HG02642 (cell line): ENCODE results near the gene AGRN.
"Not testable (repeated sequence)": the region's sequence is repeated elsewhere in the genome, so short reads cannot be mapped to it uniquely, and the experiment has no call there.

Source experiments
- ATAC-seq: cut with Tn5 transposase; IDR thresholded peaks from one replicate; pipeline ENCODE4 v1.9.1; 2021; ENCODE audit warnings: mild to moderate bottlenecking; ENCODE audit not compliant: unreplicated experiment, poor library complexity

AGRN gene

GRCh38 chr1:1088029-1088800 lies 68.3 kb downstream of the AGRN start:
- no peak for ATAC-seq

- no peak for ATAC-seq
Observed at GRCh38 chr1:1088801-1089680, 69.1 kb downstream of the AGRN start.

GRCh38 chr1:1089731-1090423 lies 70.0 kb downstream of the AGRN start:
- no peak for ATAC-seq

DNA sequence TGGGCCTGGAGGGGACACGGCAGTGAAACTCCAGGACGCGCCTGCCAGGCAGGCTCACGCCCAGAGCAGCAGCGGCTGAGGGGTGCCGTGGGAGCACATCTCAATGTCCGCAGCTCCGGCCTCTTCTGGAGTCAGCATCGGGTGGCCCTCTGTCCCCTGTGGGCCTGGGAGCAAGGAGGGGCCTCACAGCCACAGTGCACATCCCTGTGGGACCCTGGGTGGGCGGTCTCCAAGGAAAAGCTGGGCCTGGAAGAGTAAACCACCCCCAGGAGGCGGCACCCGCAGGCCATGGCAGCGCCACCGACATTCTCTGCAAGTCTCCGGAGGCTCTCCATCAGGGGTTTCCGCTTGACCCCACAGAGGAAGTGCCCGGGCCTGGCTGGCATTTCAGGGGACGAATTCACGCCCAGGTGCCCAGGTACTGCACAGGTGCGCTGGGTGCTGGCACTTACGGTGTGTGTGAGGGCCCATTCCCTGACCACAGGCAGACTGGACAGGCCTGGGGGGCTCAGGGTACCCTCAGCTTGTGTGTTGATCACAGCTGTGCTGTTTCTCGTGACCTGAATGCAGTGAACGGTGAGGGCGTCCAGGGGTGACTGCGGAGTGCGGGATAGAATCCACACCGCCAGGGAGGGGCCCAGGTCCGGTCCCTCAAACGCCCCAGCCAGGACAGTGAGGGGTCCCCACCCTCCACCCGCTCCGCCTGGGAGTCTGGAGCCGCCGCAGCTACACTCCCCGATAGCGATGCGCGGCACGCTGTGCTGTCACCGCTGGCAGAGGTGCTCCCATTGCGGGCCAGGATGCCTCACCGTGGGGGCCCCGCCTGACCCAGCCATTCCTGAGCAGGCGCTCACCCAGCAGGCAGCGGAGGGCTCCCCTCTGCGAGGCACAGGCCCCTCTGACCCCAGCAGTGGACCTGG lies 70.8 kb downstream of the AGRN start:
- no peak for ATAC-seq

DNA sequence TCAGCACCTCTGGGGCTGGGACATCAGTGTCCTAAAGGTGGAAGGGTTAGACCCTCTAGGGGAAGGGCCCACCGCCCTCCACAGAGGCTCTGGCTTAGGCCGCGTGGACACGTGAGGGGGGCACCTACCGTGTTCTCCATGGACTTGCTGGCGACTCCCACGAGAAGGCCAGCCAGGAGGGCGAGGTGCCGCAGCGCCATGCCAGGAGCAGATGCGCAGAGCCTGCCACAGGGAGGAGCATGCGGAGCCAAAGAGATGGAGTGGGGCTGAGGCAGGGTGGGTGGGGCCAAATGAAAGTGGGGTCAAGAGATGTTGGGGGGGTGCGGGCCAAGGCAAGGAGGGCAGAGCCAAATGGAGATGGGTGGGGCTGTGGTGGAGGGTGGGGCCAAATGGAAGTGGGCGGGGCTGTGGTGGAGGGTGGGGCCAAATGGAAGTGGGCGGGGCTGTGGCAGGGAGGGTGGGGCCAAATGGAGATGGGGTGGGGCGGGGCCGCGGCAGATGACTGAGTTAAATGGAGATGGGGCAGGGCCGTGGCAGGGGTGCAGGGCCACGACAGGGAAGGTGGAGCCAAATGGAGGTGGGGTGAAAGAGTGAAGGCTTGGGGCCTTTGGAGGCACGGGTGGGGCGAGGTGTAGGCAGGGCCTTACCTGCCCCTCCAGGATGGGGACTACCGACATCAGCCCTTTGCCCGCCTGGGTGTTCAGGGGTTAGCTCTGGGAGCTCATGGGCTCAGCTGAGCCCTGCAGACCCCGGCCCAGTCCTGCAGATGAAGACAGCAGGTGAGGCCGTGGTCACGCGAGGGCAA lies 71.6 kb downstream of the AGRN start:
- ATAC-seq = no peak

DNA sequence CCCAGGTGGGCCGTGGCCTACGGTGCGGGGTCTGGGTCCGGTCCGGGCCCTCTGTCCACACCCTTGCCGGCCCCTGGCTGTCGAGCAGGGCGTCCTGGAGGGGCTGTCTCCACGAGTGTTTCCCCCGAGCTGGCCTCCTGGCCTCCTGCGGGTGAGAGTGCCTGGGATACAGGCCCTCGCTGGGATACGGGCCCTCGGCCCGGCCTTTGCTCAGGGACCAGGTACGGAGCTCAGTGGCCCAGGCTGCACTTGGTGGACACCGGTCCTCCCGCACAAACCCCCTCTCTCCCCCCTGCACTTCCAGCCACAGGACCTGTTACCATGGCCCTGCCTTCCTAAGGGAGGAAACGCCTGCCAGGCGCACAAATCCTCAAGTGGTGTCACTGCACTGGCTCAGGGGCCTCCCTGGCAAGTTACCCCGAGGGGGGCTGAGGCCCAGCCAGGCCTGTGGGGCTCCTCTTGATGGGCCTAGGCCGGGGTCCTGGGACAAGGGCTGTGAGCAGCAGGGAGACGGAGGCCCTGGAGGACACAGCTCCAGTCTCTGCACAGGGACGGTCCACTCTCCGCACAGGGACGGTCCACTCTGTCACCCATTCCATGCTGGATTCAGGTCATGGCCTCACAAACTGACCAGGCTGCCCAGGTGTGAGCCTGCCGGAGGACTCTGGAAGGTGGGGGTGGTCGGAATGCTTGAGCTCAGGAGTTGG lies 72.4 kb downstream of the AGRN start:
- no peak for ATAC-seq

- no peak for ATAC-seq
Observed at GRCh38 chr1:1092894-1093609, 73.1 kb downstream of the AGRN start.

- ATAC-seq = no peak
Observed at GRCh38 chr1:1093610-1093943, 73.7 kb downstream of the AGRN start.

GRCh38 chr1:1094981-1095380 lies 75.1 kb downstream of the AGRN start:
- no peak for ATAC-seq

DNA sequence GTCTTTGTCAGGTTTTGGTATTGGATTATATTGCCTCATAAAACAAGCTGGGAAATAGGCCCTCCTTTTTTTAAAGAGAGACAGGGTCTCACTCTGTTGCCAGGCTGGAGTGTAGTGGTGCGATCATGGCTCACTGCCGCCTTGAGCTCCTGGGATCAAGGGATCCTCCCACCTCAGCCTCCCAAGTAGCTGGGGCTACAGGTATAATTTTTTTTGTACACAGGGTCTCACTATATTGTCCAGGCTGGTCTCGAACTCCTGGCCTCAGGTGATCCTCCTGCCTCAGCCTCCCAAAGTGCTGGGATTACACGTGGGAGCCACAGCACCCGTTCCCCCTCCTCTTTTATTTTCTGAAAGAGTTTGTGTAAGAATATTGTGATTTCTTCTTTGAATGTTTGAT lies 76.2 kb downstream of the AGRN start:
- not testable (repeated sequence) for ATAC-seq

GRCh38 chr1:1098681-1099421 lies 78.9 kb downstream of the AGRN start:
- no peak for ATAC-seq

DNA sequence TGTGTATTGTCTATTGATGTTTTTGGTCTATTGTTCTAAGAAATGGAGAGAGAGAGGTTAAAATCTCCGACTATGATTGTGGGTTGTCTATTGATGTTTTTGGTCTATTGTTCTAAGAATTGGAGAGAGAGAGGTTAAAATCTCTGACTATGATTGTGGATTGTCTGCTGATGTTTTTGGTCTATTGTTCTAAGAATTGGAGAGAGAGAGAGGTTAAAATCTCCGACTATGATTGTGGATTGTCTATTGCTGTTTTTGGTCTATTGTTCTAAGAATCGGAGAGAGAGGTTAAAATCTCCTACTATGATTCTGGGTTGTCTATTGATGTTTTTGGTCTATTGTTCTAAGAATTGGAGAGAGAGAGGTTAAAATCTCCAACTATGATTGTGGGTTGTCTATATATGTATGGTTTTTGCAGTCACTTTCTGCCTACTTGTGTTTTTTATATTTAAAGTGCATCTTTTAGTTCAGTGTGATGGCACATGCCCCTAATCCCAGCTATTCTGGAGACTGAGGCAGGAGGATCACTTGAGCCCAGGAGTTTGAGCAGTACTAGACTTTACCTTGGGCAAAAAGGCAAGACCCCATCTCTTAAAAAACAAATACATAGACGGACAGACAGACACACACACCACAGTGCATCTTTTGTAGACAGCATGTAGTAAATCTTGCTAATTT lies 79.7 kb downstream of the AGRN start:
- no peak for ATAC-seq

- ATAC-seq = no peak
Observed at GRCh38 chr1:1100296-1100695, 80.4 kb downstream of the AGRN start.

- ATAC-seq = no peak
Observed at GRCh38 chr1:1101503-1101902, 81.6 kb downstream of the AGRN start.

DNA sequence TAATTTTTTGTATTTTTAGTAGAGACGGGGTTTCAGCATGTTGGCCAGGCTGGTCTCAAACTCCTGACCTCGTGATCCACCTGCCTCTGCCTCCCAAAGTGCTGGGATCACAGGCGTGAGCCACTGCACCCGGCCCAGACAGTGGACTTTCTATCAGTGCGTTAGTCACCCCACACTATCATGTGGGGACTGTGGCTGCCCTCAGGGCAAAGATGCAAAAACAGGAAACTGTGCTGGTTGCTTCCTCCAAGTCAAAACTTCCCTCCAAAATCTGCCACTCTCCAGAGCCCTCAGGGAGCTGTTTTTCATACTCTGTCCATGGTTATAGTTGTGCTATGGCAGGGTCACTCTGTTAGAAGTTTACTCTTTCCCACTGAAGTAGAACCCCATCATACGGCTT lies 84.2 kb downstream of the AGRN start:
- not testable (repeated sequence) for ATAC-seq
